Measurements from ENCODE around the gene QRICH1. TPM values are rescaled to one million over a fixed set of nuclear protein-coding genes. Genes with fewer than 3 reads are reported as not detected.

The QRICH1 gene
- total and polyA plus RNA-seq, 2 of the 13 experiments (the other 11 are each of a cell fraction or from before 2014, with no cell fraction given): 52.6 to 102 TPM

GRCh38 chr3:49132437-49133225, 38.8 kb upstream of the QRICH1 start, which contains the start of gene LAMB2 (continued):
- TF ChIP-seq HNF4G (IDR thresholded peaks at IDR 0.05; ENCODE audit: borderline replicate concordance, low read depth, low read length) (peak; percentile 33; the same call in 1 of the 2 replicates), HNF4G (CRISPR knock-in tag; IDR thresholded peaks at IDR 0.05; ENCODE audit: borderline replicate concordance, low read depth) (no peak), ZNF883 (CRISPR knock-in tag; IDR thresholded peaks at IDR 0.05; ENCODE audit: not compliant biosample characterization) (peak; percentile 54), ZNF350 (CRISPR knock-in tag; IDR thresholded peaks at IDR 0.05; ENCODE audit: borderline replicate concordance, low read depth) (peak; percentile 33), ARID3A (IDR thresholded peaks at IDR 0.05; ENCODE audit: low read depth, low read length) (no peak), PHF20 (CRISPR knock-in tag; IDR thresholded peaks at IDR 0.05) (peak; percentile 53), ZNF512 (CRISPR knock-in tag; IDR thresholded peaks at IDR 0.05) (no peak), PHF21A (CRISPR knock-in tag; IDR thresholded peaks at IDR 0.05) (peak; percentile 60; the same call in 1 of the 2 replicates), HES4 (CRISPR knock-in tag; IDR thresholded peaks at IDR 0.05; ENCODE audit: borderline replicate concordance) (no peak), KLF9 (CRISPR knock-in tag; IDR thresholded peaks at IDR 0.05; ENCODE audit: low read depth) (no peak), ZNF841 (CRISPR knock-in tag; IDR thresholded peaks at IDR 0.05; ENCODE audit: borderline replicate concordance) (no peak), ATF6 (CRISPR knock-in tag; conservative IDR thresholded peaks at IDR 0.05) (no peak)

Measured in HepG2 (cell line).